Natural killer cell (primary cell): Measurements from ENCODE around the gene CYTL1. TPM values are rescaled to one million over a fixed set of nuclear protein-coding genes. Genes with fewer than 3 reads are reported as not detected.

Experiments
- ATAC-seq, 3 donors: fragments of 150-1000 bp in 2 of 3; fragments of 200-7000 bp in 1 of 3; cut with Tn5 transposase; 1 replicate in 1 of 3; 2 replicates in 2 of 3; pipeline ENCODE4 v1.10.0; 2021; ENCODE audit warnings: mild to moderate bottlenecking in 2 of 3, moderate library complexity in 2 of 3
- DNase-seq, 2 donors: peaks; one replicate each; pipeline versions ENCODE4 v3.0.0 to v3.0.0-alpha.2; 2013 to 2021; ENCODE audit warnings: mixed read lengths in 1 of 2
- H3K27ac ChIP-seq: one replicate; pipeline ENCODE4 v1.5.1; 2013; ENCODE audit warnings: mild to moderate bottlenecking, low read length
- H3K27me3 ChIP-seq: one replicate; pipeline ENCODE4 v1.6.1; 2013; ENCODE audit warnings: low read length; ENCODE audit not compliant: control insufficient read depth, insufficient read depth
- H3K36me3 ChIP-seq: one replicate; pipeline ENCODE4 v1.6.1; 2013; ENCODE audit warnings: low read length; ENCODE audit not compliant: control insufficient read depth, insufficient read depth
- H3K4me1 ChIP-seq: one replicate; pipeline ENCODE4 v1.6.1; 2013; ENCODE audit warnings: low read length; ENCODE audit not compliant: control insufficient read depth, insufficient read depth
- H3K4me3 ChIP-seq: one replicate; pipeline ENCODE4 v1.5.1; 2013; ENCODE audit warnings: low read length
- H3K9me3 ChIP-seq: one replicate; pipeline ENCODE4 v1.6.1; 2013; ENCODE audit warnings: low read length; ENCODE audit not compliant: control insufficient read depth, insufficient read depth
- H3K27ac Mint-ChIP-seq, 2 donors: one replicate each; pipeline ENCODE4 v1.8.0; 2022; ENCODE audit warnings: mild to moderate bottlenecking in 2 of 2, mixed read lengths in 2 of 2, moderate library complexity in 1 of 2
- H3K27me3 Mint-ChIP-seq, 2 donors: one replicate each; pipeline ENCODE4 v1.8.0; 2022; ENCODE audit warnings: low read depth in 2 of 2, mixed read lengths in 2 of 2
- H3K36me3 Mint-ChIP-seq: one replicate; pipeline ENCODE4 v1.8.0; 2022; ENCODE audit warnings: mixed read lengths
- H3K4me1 Mint-ChIP-seq, 2 donors: one replicate each; pipeline ENCODE4 v1.8.0; 2022; ENCODE audit warnings: mixed read lengths in 2 of 2
- H3K4me3 Mint-ChIP-seq: one replicate; pipeline ENCODE4 v1.8.0; 2022; ENCODE audit warnings: mild to moderate bottlenecking, moderate library complexity, mixed read lengths
- H3K9me3 Mint-ChIP-seq, 2 donors: one replicate each; pipeline ENCODE4 v1.8.0; 2022; ENCODE audit warnings: mixed read lengths in 2 of 2
- WGBS: methylation state at CpG from one replicate; pipeline ENCODE4 v1.1.7; 2013; ENCODE audit warnings: missing lambda C conversion rate; ENCODE audit not compliant: insufficient coverage; 5-methylcytosine and 5-hydroxymethylcytosine counted together
- intact Hi-C: fragments of 100-400 bp; cut with micrococcal nuclease; formaldehyde crosslinking; loops from one replicate; pipeline ENCODE4 v1.14.2; 2022
- total RNA-seq, 4 donors: library from RNA; stranded (reverse); fragments of 120-200 nt in 1 of 4; gene quantifications; one replicate each; pipeline versions ENCODE4 v1.2.3 to v1.2.4, GENCODE V29; 2013 to 2022
- TF ChIP-seq, protein P1 (sequence below): fragments of 200-600 bp; IDR thresholded peaks from one replicate; pipeline ENCODE4 v1.8.0; 2022; ENCODE audit warnings: antibody characterized with exemption

Gene CYTL1
- total RNA-seq, 3 donors from 2014 or later (not counting 1 experiment from before 2014, with no cell fraction given): 1.00 to 4.4 (median 1.9) TPM

DNA sequence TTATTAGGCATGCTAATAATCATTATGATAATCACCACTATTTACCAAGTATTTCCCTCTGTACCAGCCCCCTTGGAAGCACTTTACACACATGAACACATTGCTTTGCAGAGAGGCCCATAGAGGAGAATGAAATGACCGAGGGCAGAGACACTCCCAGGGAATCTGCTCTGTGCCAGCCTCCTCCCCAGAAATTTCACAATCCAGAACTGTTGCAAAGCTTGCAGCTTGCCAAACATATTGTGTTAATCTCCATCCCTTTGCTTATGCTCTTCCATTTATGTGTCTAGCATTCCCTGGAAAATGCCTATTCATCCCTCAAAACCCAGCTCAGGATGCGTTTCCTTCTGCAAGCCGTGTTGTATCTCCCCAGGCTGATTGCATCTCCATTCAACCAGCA, 37.8 kb downstream of the CYTL1 start:
- H3K4me3 ChIP-seq: no peak overlapping the region

DNA sequence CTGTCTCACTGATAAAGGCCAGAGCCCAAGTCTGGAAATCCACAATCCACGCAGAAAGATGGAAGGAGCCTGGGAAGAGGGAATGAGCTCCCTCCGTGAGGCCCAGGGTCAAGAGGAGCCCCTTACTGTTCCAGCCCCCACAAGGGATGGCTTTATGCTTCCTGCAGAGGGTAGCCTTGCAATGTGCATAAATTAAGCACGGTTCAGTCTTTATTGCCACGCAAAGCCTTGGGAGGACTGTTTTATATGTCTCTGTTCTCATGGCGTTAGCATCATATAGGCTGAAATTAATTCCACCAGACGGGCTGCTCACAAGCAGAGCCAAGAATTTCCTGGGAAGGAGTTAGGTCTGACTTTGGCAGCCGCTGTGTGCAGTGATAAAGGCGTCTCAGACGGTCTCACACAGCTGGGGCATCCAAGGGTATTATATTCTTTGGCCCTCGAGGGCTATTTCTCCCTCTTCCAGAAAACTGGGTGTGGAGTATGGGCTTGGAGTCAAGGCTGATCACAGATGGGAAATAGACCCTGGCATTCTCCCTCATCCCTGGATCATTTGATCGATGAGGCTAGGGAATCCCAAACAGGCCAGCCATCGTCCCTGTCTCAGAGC, 38.5 kb downstream of the CYTL1 start:
- WGBS: 88% methylated on average over 12 of the region's 12 CpGs
- Mint-ChIP-seq H3K4me3 (no peak overlapping the region), H3K27ac (no peak overlapping the region), H3K9me3 (no peaks in the 10 kb centered on the region), H3K27me3 (peaks cover 7 to 8% of the 10 kb centered on the region in 2 donors), H3K4me1 (no peaks in the 10 kb centered on the region), H3K36me3 (peaks cover 4% of the 10 kb centered on the region)
- intact Hi-C loops: no loop called here
- Histone ChIP-seq H3K4me1 (no peaks in the 10 kb centered on the region), H3K9me3 (peaks cover under 1% of the 10 kb centered on the region), H3K27me3 (no peaks in the 10 kb centered on the region), H3K36me3 (no peaks in the 10 kb centered on the region), H3K4me3 (no peak overlapping the region), H3K27ac (no peak overlapping the region)
- TF ChIP-seq, protein P1, sequence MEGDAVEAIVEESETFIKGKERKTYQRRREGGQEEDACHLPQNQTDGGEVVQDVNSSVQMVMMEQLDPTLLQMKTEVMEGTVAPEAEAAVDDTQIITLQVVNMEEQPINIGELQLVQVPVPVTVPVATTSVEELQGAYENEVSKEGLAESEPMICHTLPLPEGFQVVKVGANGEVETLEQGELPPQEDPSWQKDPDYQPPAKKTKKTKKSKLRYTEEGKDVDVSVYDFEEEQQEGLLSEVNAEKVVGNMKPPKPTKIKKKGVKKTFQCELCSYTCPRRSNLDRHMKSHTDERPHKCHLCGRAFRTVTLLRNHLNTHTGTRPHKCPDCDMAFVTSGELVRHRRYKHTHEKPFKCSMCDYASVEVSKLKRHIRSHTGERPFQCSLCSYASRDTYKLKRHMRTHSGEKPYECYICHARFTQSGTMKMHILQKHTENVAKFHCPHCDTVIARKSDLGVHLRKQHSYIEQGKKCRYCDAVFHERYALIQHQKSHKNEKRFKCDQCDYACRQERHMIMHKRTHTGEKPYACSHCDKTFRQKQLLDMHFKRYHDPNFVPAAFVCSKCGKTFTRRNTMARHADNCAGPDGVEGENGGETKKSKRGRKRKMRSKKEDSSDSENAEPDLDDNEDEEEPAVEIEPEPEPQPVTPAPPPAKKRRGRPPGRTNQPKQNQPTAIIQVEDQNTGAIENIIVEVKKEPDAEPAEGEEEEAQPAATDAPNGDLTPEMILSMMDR: no peak
- no peak for ATAC-seq
- no peak for DNase-seq

More for the DNA sequence above, 37.8 kb downstream of the CYTL1 start:
- H3K27ac Mint-ChIP-seq: no peak overlapping the region
- no peaks in the 10 kb centered on the region for H3K4me1 Mint-ChIP-seq
- H3K4me3 Mint-ChIP-seq: no peak overlapping the region
- DNase-seq (no peak), ATAC-seq (no peak)
- Histone ChIP-seq H3K27ac (no peak overlapping the region), H3K4me1 (no peaks in the 10 kb centered on the region), H3K36me3 (no peaks in the 10 kb centered on the region), H3K9me3 (no peaks in the 10 kb centered on the region), H3K27me3 (no peaks in the 10 kb centered on the region)
- no peaks in the 10 kb centered on the region for H3K9me3 Mint-ChIP-seq
- peaks cover 7 to 8% of the 10 kb centered on the region in 2 donors for H3K27me3 Mint-ChIP-seq
- intact Hi-C loops: no loop called here
- TF ChIP-seq, protein P1: no peak
- WGBS: 87% methylated on average over 3 of the region's 3 CpGs
- H3K36me3 Mint-ChIP-seq: no peaks in the 10 kb centered on the region

DNA sequence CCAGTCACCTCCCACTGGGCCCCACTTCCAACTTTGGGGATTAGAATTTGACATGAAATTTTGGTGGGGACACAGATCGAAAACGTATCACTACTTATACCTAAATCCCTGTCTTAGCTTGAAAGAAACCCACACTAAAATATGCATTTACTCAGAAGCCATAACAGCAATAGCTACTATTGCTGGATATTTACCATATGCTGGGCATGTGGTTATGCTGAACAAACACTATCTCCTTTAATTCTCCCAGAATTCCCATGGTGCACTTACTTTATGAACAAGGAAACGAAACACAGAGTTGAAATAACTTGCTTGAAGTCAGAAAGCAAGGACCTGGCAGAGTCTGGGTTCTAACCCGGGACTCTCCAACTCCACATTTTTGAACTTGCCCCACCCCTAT, 39.3 kb downstream of the CYTL1 start:
- H3K4me1 ChIP-seq: no peaks in the 10 kb centered on the region
- TF ChIP-seq, protein P1: no peak
- intact Hi-C loops: no loop called here
- H3K27ac ChIP-seq: no peak overlapping the region
- peaks cover 7% of the 10 kb centered on the region for H3K9me3 ChIP-seq
- H3K36me3 ChIP-seq: no peaks in the 10 kb centered on the region
- 87% methylated on average over 4 of the region's 4 CpGs for WGBS
- no peak for ATAC-seq
- H3K9me3 Mint-ChIP-seq: no peaks in the 10 kb centered on the region
- H3K4me3 ChIP-seq: no peak overlapping the region
- H3K4me1 Mint-ChIP-seq: no peaks in the 10 kb centered on the region
- H3K27me3 ChIP-seq: no peaks in the 10 kb centered on the region
- no peak for DNase-seq
- H3K36me3 Mint-ChIP-seq: peaks cover 10% of the 10 kb centered on the region
- H3K27ac Mint-ChIP-seq: no peak overlapping the region
- peaks cover 7 to 8% of the 10 kb centered on the region in 2 donors for H3K27me3 Mint-ChIP-seq
- H3K4me3 Mint-ChIP-seq: no peak overlapping the region

DNA sequence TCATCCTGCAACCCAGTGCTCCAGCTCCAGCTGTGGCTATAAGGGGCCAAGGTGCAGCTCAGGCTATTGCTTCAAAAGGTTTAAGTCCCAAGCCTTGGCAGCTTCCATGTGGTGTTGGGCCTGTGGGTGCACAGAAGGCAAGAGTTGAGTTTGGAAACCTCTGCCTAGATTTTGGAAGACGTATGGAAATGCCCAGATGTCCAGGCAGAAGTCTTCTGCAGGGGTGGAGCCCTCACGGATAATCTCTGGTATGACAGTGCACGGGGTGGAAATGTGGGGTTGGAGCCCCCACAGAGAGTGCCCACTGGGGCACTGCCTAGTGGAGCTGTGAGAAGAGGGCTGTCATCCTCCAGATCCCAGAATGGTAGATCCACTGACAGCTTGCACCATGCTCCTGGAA, 44.5 kb downstream of the CYTL1 start:
- Mint-ChIP-seq H3K4me3 (no peak overlapping the region), H3K27me3 (peaks cover 7 to 19% of the 10 kb centered on the region in 2 donors), H3K36me3 (peaks cover 10% of the 10 kb centered on the region), H3K27ac (no peak overlapping the region), H3K4me1 (no peaks in the 10 kb centered on the region), H3K9me3 (no peaks in the 10 kb centered on the region)
- intact Hi-C loops: no loop called here
- TF ChIP-seq, protein P1: no peak
- Histone ChIP-seq H3K9me3 (peaks cover 14% of the 10 kb centered on the region), H3K4me3 (no peak overlapping the region), H3K4me1 (no peaks in the 10 kb centered on the region), H3K36me3 (no peaks in the 10 kb centered on the region), H3K27ac (no peak overlapping the region), H3K27me3 (no peaks in the 10 kb centered on the region)
- WGBS: 93% methylated on average over 3 of the region's 3 CpGs
- ATAC-seq (no peak), DNase-seq (no peak)
